Lung (tissue), 12 donors: ENCODE measurements around the gene MYO5A. TPM values are rescaled to one million over a fixed set of nuclear protein-coding genes. Genes with fewer than 3 reads are reported as not detected.

Source experiments
- ATAC-seq: fragments of 200-7000 bp; cut with Tn5 transposase; one replicate; pipeline ENCODE4 v1.9.1; 2020; ENCODE audit warnings: moderate number of reproducible peaks; ENCODE audit not compliant: insufficient read depth, low FRiP score
- DNase-seq, 3 donors: peaks; one replicate each; pipeline ENCODE4 v3.0.0-alpha.2; 2013 to 2017
- H3K27ac ChIP-seq, 2 donors: one replicate each; pipeline ENCODE4 v1.5.1; 2013; ENCODE audit warnings: mild to moderate bottlenecking in 2 of 2, moderate library complexity in 2 of 2, control low read depth in 1 of 2, inconsistent platforms in 1 of 2, low read depth in 1 of 2, low read length in 1 of 2
- H3K27me3 ChIP-seq, 3 donors: one replicate each; pipeline ENCODE4 v1.5.1; 2013; ENCODE audit warnings: low read length in 2 of 3; ENCODE audit not compliant: control insufficient read depth in 3 of 3, insufficient read depth in 3 of 3
- H3K36me3 ChIP-seq, 4 donors: one replicate each; pipeline ENCODE4 v1.5.1; 2013; ENCODE audit warnings: low read length in 4 of 4, mild to moderate bottlenecking in 1 of 4, moderate library complexity in 1 of 4; ENCODE audit not compliant: control insufficient read depth in 4 of 4, insufficient read depth in 4 of 4
- H3K4me1 ChIP-seq, 5 donors: one replicate each; pipeline ENCODE4 v1.5.1; 2013; ENCODE audit warnings: low read length in 5 of 5, mild to moderate bottlenecking in 2 of 5, moderate library complexity in 1 of 5; ENCODE audit not compliant: control insufficient read depth in 5 of 5, insufficient read depth in 5 of 5
- H3K4me3 ChIP-seq: one replicate; pipeline ENCODE4 v1.5.1; 2013; ENCODE audit warnings: mild to moderate bottlenecking, control low read depth, moderate library complexity
- H3K9ac ChIP-seq, 2 donors: one replicate each; pipeline ENCODE4 v1.5.1; 2013; ENCODE audit warnings: low read length in 2 of 2, control low read depth in 1 of 2; ENCODE audit not compliant: insufficient read depth in 1 of 2
- H3K9me3 ChIP-seq, 4 donors: one replicate each; pipeline ENCODE4 v1.5.1; 2013; ENCODE audit warnings: low read length in 3 of 4, mild to moderate bottlenecking in 1 of 4, moderate library complexity in 1 of 4; ENCODE audit not compliant: control insufficient read depth in 4 of 4, insufficient read depth in 3 of 4
- WGBS, 2 donors: extraction: QIAGEN DNeasy Blood & Tissue Kit; methylation state at CpG; one replicate each; pipeline ENCODE4 v1.1.7; 2013; 5-methylcytosine and 5-hydroxymethylcytosine counted together
- polyA plus RNA-seq, 2 donors: library from polyadenylated mRNA; stranded (reverse); fragments of 200-250 nt; gene quantifications; one replicate each; pipeline ENCODE4 v1.2.1, GENCODE V29; 2013
- total RNA-seq, 2 donors: library from RNA; depleted of rRNA in 1 of 2; stranded (reverse); fragments of >200 nt in 1 of 2; gene quantifications; one replicate each; pipeline ENCODE4 v1.2.1, GENCODE V29; 2014 to 2021
- TF ChIP-seq, protein P1 (sequence below): IDR thresholded peaks from 2 replicates; pipeline ENCODE4 v1.5.1; 2012; ENCODE audit warnings: mild to moderate bottlenecking; ENCODE audit errors: control extremely low read depth, extremely low read depth
- donor health status: control.
- donor health status: control.
- donor health status: Bipolar disorder and iron deficiency.
- donor health status: healthy.
- donor health status: DM: yes; HTN: yes; CAD: no.

The MYO5A gene
- total and polyA plus RNA-seq, 4 donors = 4.5 to 30.5 (median 13.3) TPM

GRCh38 chr15:52408823-52409222, 119.9 kb downstream of the MYO5A start:
- 94 to 100% methylated on average over 1 of the region's 1 CpG for WGBS, 2 donors
- H3K4me3 ChIP-seq = no peak overlapping the region
- H3K27ac ChIP-seq = no peak overlapping the region
- no peak overlapping the region for H3K9ac ChIP-seq
- DNase-seq (no peak), ATAC-seq (no peak)
- no peaks in the 10 kb centered on the region for H3K9me3 ChIP-seq
- H3K36me3 ChIP-seq = peaks cover 0 to 5% (median 2%) of the 10 kb centered on the region in 4 donors
- TF ChIP-seq, protein P1, sequence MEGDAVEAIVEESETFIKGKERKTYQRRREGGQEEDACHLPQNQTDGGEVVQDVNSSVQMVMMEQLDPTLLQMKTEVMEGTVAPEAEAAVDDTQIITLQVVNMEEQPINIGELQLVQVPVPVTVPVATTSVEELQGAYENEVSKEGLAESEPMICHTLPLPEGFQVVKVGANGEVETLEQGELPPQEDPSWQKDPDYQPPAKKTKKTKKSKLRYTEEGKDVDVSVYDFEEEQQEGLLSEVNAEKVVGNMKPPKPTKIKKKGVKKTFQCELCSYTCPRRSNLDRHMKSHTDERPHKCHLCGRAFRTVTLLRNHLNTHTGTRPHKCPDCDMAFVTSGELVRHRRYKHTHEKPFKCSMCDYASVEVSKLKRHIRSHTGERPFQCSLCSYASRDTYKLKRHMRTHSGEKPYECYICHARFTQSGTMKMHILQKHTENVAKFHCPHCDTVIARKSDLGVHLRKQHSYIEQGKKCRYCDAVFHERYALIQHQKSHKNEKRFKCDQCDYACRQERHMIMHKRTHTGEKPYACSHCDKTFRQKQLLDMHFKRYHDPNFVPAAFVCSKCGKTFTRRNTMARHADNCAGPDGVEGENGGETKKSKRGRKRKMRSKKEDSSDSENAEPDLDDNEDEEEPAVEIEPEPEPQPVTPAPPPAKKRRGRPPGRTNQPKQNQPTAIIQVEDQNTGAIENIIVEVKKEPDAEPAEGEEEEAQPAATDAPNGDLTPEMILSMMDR = no peak
- peaks cover 0 to 13% (median 0%) of the 10 kb centered on the region in 5 donors for H3K4me1 ChIP-seq
- no peaks in the 10 kb centered on the region for H3K27me3 ChIP-seq

DNA sequence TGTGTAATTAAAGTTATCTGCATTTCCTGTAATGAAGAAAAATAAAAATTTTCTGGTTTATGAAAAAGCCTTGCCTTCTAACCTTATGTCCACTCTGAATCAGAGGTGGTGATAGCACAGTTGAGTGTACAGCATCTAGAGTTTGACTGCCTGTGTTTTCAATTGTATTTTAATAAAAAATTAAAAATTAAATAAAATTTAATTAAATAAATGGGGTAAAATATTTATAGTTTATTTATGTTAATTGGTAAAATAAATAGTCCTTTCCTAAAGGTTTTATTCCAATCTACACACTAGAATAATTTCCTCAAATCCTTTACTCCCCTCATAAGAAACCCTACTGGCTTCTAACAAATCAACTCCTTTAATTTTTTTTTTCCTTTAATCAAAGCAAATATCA, 121.3 kb downstream of the MYO5A start:
- Histone ChIP-seq H3K4me1 (peaks cover 0 to 13% (median 0%) of the 10 kb centered on the region in 5 donors), H3K9ac (no peak overlapping the region), H3K9me3 (no peaks in the 10 kb centered on the region), H3K36me3 (peaks cover 0 to 5% (median 2%) of the 10 kb centered on the region in 4 donors), H3K27ac (no peak overlapping the region), H3K4me3 (no peak overlapping the region), H3K27me3 (no peaks in the 10 kb centered on the region)
- DNase-seq (no peak), ATAC-seq (no peak)
- TF ChIP-seq, protein P1 = no peak

GRCh38 chr15:52406601-52407000, 122.1 kb downstream of the MYO5A start:
- H3K9ac ChIP-seq = no peak overlapping the region
- H3K9me3 ChIP-seq = no peaks in the 10 kb centered on the region
- H3K36me3 ChIP-seq = peaks cover 0 to 5% (median 2%) of the 10 kb centered on the region in 4 donors
- ATAC-seq (no peak), DNase-seq (peak in 2 of 3 donors; percentile 11 to 16)
- peaks cover 0 to 13% (median 0%) of the 10 kb centered on the region in 5 donors for H3K4me1 ChIP-seq
- H3K27ac ChIP-seq = no peak overlapping the region
- H3K4me3 ChIP-seq = no peak overlapping the region
- no peaks in the 10 kb centered on the region for H3K27me3 ChIP-seq
- TF ChIP-seq, protein P1 = no peak
- 84 to 88% methylated on average over 2 of the region's 2 CpGs for WGBS, 2 donors

GRCh38 chr15:52405856-52406255, 122.8 kb downstream of the MYO5A start:
- 90 to 94% methylated on average over 3 of the region's 3 CpGs for WGBS, 2 donors
- DNase-seq (peak in 2 of 3 donors; percentile 26 to 64), ATAC-seq (no peak)

More at GRCh38 chr15:52405856-52406255, 122.8 kb downstream of the MYO5A start:
- peaks cover 0 to 13% (median 0%) of the 10 kb centered on the region in 5 donors for H3K4me1 ChIP-seq
- no peaks in the 10 kb centered on the region for H3K27me3 ChIP-seq
- no peak overlapping the region for H3K27ac ChIP-seq
- H3K36me3 ChIP-seq = peaks cover 0 to 5% (median 2%) of the 10 kb centered on the region in 4 donors
- no peak overlapping the region for H3K4me3 ChIP-seq
- H3K9me3 ChIP-seq = no peaks in the 10 kb centered on the region
- H3K9ac ChIP-seq = no peak overlapping the region
- TF ChIP-seq, protein P1 = no peak
